ENCODE measurements around the gene RSPH4A. TPM values are rescaled to one million over a fixed set of nuclear protein-coding genes. Genes with fewer than 3 reads are reported as not detected.

RSPH4A gene
- total RNA-seq: under 1 TPM; 0.09 to 0.18 TPM

DNA sequence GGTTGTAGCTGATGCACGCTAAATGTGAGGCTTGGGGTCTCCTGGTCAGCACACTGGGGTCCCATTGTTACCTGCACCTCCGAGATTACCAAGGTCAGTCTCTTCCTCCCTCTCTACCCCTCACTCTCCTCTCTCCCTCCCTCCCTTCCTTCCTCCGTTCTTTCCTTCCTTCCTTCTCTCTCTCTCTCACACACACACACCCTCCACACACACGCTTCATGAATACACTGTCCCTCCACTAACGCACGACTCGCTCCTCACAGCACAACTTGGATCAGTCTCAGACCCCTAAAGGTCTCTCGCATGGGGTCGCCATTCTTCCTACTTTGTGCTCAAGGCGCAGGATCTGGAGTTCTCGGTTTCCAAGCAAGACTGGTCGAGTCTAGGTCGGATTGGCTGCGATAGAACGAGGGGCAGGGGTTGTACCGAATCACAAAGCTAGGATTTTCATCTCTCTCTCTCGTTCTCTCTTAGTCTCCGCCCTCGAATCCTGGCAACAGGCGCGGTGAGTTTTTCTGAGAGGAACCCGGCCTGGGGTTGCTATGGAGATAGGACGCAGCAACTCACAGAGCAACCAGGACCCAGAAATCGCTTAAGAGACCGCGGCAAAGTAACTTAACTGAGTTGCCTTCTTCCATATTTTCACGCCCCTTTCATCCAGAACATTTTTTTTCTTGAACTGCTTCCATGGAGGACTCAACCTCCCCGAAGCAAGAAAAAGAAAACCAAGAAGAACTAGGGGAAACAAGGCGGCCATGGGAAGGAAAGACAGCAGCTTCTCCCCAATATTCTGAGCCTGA lies at the start of gene RSPH4A:
TSS of gene RSPH4A (plus strand) at position 543 of the 800 bp plus-strand sequence. CDS start at position 688, 145 bp downstream.
- H3K4me3 Mint-ChIP-seq: peak within 1 kb of the TSS; percentile 73
- H3K27me3 Mint-ChIP-seq: peaks cover 48% of the 10 kb centered on the region
- no peak within 1 kb of the TSS for H3K27ac Mint-ChIP-seq
- CTCF ChIA-PET: interaction anchor here (1.0 to 1.3 kb wide), 2 partner anchors 14 to 45 kb away, joined by 3 read pairs; partner anchors contain the start of gene RWDD1
- H3K9me3 Mint-ChIP-seq (ENCODE audit: low read depth): no peaks in the 10 kb centered on the region
- ATAC-seq (peak; percentile 93), DNase-seq (peak; percentile 85)
- H3K4me1 Mint-ChIP-seq: peaks cover 16% of the 10 kb centered on the region
- H3K36me3 Mint-ChIP-seq: no peaks in the 10 kb centered on the region

GRCh38 chr6:116568111-116568510 lies 48.2 kb upstream of the RSPH4A start:
- CTCF ChIA-PET: no interaction called here
- H3K4me3 Mint-ChIP-seq: no peak overlapping the region
- H3K27ac Mint-ChIP-seq: no peak overlapping the region
- ATAC-seq (no peak), DNase-seq (no peak)
- no peaks in the 10 kb centered on the region for H3K36me3 Mint-ChIP-seq
- H3K27me3 Mint-ChIP-seq: peaks cover 16% of the 10 kb centered on the region
- no peaks in the 10 kb centered on the region for H3K9me3 Mint-ChIP-seq (ENCODE audit: low read depth)
- peaks cover 26% of the 10 kb centered on the region for H3K4me1 Mint-ChIP-seq

- Mint-ChIP-seq H3K9me3 (ENCODE audit: low read depth) (no peaks in the 10 kb centered on the region), H3K27me3 (peaks cover 10% of the 10 kb centered on the region), H3K27ac (no peak overlapping the region), H3K4me1 (peaks cover 35% of the 10 kb centered on the region), H3K4me3 (no peak overlapping the region), H3K36me3 (peaks cover 2% of the 10 kb centered on the region)
- CTCF ChIA-PET: interaction anchor here (0.6 kb wide), 1 partner anchor 231 kb away, joined by 3 read pairs; no protein-coding TSS in a partner anchor
- no peak for ATAC-seq
- DNase-seq: no peak
Observed at GRCh38 chr6:116568821-116569755, 47.2 kb upstream of the RSPH4A start.

- DNase-seq: peak; percentile 99
- H3K4me3 Mint-ChIP-seq: peak within 1 kb of the TSS; percentile 96
- no peaks in the 10 kb centered on the region for H3K9me3 Mint-ChIP-seq (ENCODE audit: low read depth)
- peak within 1 kb of the TSS; percentile 97 for H3K27ac Mint-ChIP-seq
- no peaks in the 10 kb centered on the region for H3K27me3 Mint-ChIP-seq
- ATAC-seq: peak; percentile 93
- peaks cover 37% of the 10 kb centered on the region for H3K4me1 Mint-ChIP-seq
- CTCF ChIA-PET: interaction anchor here (0.9 to 2.8 kb wide), 8 partner anchors 9 to 318 kb away, joined by 3 to 27 read pairs (median 3); partner anchors contain the start of genes RSPH4A and TSPYL4
- H3K36me3 Mint-ChIP-seq: peaks cover 10% of the 10 kb centered on the region
Observed at GRCh38 chr6:116570856-116571682, 45.2 kb upstream of the RSPH4A start, which contains the start of gene RWDD1. Gene RWDD1 (plus strand): TSS chr6:116571504. CDS start chr6:116571583, 79 bp downstream.

- Mint-ChIP-seq H3K9me3 (ENCODE audit: low read depth) (no peaks in the 10 kb centered on the region), H3K36me3 (peaks cover 15% of the 10 kb centered on the region), H3K27me3 (no peaks in the 10 kb centered on the region), H3K4me3 (peak overlapping the region; percentile 96), H3K27ac (peak overlapping the region; percentile 97), H3K4me1 (peaks cover 40% of the 10 kb centered on the region)
- CTCF ChIA-PET: interaction anchor here (0.9 to 2.8 kb wide), 10 partner anchors 10 to 318 kb away, joined by 3 to 27 read pairs (median 3); partner anchors contain the start of genes RSPH4A, TSPYL1 and TSPYL4
- no peak for DNase-seq
- ATAC-seq: no peak
Observed at GRCh38 chr6:116571683-116572000, 44.6 kb upstream of the RSPH4A start.

DNA sequence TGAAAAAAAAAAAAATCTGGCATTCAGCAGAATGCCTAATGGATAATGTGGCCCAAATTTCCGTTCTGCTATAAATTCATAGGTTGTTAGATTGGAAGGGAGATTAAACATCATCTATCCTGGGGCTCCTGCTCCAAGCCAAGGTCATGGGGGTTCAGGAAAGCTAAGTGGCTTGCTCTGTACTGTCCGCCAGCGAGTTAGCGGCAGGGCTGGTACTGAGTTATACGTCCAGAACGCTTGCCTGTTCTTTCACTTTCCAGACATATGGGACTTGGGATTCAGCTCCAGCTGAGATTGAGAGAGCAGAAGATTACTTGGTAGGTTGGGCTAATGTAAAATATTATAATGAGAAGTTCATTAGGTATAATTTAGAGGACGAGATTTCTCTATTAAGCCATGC lies 44.1 kb upstream of the RSPH4A start:
- CTCF ChIA-PET: interaction anchor here (1.0 to 2.8 kb wide), 8 partner anchors 9 to 295 kb away, joined by 3 to 27 read pairs (median 3); partner anchors contain the start of gene TSPYL1
- no peaks in the 10 kb centered on the region for H3K27me3 Mint-ChIP-seq
- peaks cover 43% of the 10 kb centered on the region for H3K4me1 Mint-ChIP-seq
- H3K27ac Mint-ChIP-seq: peak overlapping the region; percentile 97
- H3K36me3 Mint-ChIP-seq: peaks cover 17% of the 10 kb centered on the region
- peak overlapping the region; percentile 96 for H3K4me3 Mint-ChIP-seq
- H3K9me3 Mint-ChIP-seq (ENCODE audit: low read depth): no peaks in the 10 kb centered on the region
- DNase-seq (no peak), ATAC-seq (no peak)

DNA sequence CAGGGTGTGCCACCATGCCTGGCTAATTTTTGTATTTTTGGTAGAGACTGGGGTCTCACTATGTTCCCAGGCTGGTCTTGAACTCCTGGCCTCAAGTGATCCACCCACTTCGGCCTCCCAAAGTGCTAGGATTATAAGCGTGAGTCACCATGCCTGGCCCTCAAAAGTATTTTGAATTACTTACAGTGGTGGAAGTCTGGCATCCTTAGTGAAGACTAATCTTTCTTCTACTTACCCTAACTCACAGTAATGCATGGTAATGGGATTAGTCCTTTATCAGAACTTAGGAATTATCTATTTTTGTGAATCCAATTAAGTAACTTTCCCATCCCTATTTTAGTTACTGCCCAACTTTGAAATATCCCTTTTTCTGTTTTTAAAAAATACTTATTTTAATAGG lies 41.1 kb upstream of the RSPH4A start:
- CTCF ChIA-PET: no interaction called here
- peaks cover 31% of the 10 kb centered on the region for H3K36me3 Mint-ChIP-seq
- DNase-seq (no peak), ATAC-seq (no peak)
- H3K27me3 Mint-ChIP-seq: no peaks in the 10 kb centered on the region
- H3K27ac Mint-ChIP-seq: no peak overlapping the region
- no peak overlapping the region for H3K4me3 Mint-ChIP-seq
- H3K4me1 Mint-ChIP-seq: peaks cover 40% of the 10 kb centered on the region
- H3K9me3 Mint-ChIP-seq (ENCODE audit: low read depth): no peaks in the 10 kb centered on the region

GRCh38 chr6:116577486-116577885 lies 38.8 kb upstream of the RSPH4A start:
- CTCF ChIA-PET: interaction anchor here (0.5 to 0.7 kb wide), 2 partner anchors 13 to 162 kb away, joined by 3 read pairs; no protein-coding TSS in a partner anchor
- Mint-ChIP-seq H3K4me3 (no peak overlapping the region), H3K9me3 (ENCODE audit: low read depth) (no peaks in the 10 kb centered on the region), H3K27ac (no peak overlapping the region), H3K4me1 (peaks cover 32% of the 10 kb centered on the region), H3K27me3 (no peaks in the 10 kb centered on the region), H3K36me3 (peaks cover 36% of the 10 kb centered on the region)
- ATAC-seq: no peak
- no peak for DNase-seq

- Mint-ChIP-seq H3K9me3 (ENCODE audit: low read depth) (no peaks in the 10 kb centered on the region), H3K4me1 (peaks cover 25% of the 10 kb centered on the region), H3K27me3 (no peaks in the 10 kb centered on the region), H3K27ac (no peak overlapping the region), H3K4me3 (no peak overlapping the region), H3K36me3 (peaks cover 36% of the 10 kb centered on the region)
- CTCF ChIA-PET: no interaction called here
- no peak for DNase-seq
- no peak for ATAC-seq
Observed at GRCh38 chr6:116578335-116578734, 37.9 kb upstream of the RSPH4A start.

DNA sequence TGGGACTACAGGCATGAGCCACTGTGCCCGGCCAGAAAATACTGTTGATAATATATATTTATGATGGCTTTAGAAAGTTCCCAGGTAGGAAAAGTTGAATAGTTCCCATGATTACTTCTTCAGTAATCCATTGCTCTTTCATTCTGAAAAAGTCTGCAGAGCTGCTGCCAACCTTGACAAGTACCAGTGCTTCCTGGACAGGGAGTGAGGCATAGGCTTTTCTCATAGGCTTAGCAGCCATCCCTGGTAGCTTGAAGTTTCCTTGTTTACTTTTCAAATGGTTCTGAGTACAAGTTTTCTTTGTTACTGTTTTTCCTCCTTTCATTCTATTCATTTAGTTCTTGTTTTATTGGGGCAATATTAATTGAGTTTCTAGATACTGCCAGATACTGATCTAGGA lies 37.1 kb upstream of the RSPH4A start:
- Mint-ChIP-seq H3K27me3 (no peaks in the 10 kb centered on the region), H3K4me1 (peaks cover 18% of the 10 kb centered on the region), H3K4me3 (no peak overlapping the region), H3K9me3 (ENCODE audit: low read depth) (no peaks in the 10 kb centered on the region), H3K27ac (no peak overlapping the region), H3K36me3 (peaks cover 35% of the 10 kb centered on the region)
- CTCF ChIA-PET: interaction anchor here (1.1 kb wide), 2 partner anchors 16 to 18 kb away, joined by 3 read pairs; no protein-coding TSS in a partner anchor
- ATAC-seq: no peak
- DNase-seq: no peak

- no peak for ATAC-seq
- peaks cover 14% of the 10 kb centered on the region for H3K4me1 Mint-ChIP-seq
- CTCF ChIA-PET: interaction anchor here (1.1 to 2.6 kb wide), 3 partner anchors 9 to 19 kb away, joined by 3 to 7 read pairs (median 3); partner anchors contain the start of gene RWDD1
Observed at GRCh38 chr6:116580198-116580597, 36.1 kb upstream of the RSPH4A start.

DNA sequence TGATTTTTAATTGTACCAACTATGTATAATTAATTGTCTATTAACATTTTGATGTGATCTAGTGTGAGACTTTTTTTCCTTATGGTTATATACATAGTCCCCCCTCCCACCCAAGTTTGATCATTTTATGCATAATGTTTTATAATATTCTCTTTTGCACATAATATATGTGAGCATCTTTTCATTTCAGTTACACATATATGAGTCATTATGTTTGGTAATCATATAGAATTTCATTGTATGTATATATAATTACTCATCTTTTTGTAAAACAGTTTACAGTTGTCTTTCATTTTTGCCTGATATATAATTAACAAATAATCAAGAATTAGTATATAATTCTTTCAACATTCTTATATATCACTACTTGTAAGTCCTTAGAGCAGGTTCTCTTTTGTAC lies 30.0 kb upstream of the RSPH4A start:
- Mint-ChIP-seq H3K27ac (no peak overlapping the region), H3K4me3 (no peak overlapping the region), H3K36me3 (peaks cover 37% of the 10 kb centered on the region), H3K9me3 (ENCODE audit: low read depth) (no peaks in the 10 kb centered on the region), H3K4me1 (no peaks in the 10 kb centered on the region), H3K27me3 (no peaks in the 10 kb centered on the region)
- CTCF ChIA-PET: no interaction called here
- DNase-seq (no peak), ATAC-seq (no peak)

More at GRCh38 chr6:116580198-116580597, 36.1 kb upstream of the RSPH4A start:
- Mint-ChIP-seq H3K4me3 (no peak overlapping the region), H3K36me3 (peaks cover 39% of the 10 kb centered on the region), H3K27me3 (no peaks in the 10 kb centered on the region), H3K9me3 (ENCODE audit: low read depth) (no peaks in the 10 kb centered on the region), H3K27ac (no peak overlapping the region)
- no peak for DNase-seq
